ENCODE measurements around the gene ZFYVE28.

ZFYVE28 gene

GRCh38 chr4:2262145-2262943 is 156.1 kb downstream of the ZFYVE28 start:
- TF ChIP-seq TAF1 (IDR thresholded peaks at IDR 0.05; ENCODE audit: borderline replicate concordance, insufficient read depth, low read length) (peak; percentile 58; the same call in 1 of the 2 replicates), SIN3A (IDR thresholded peaks at IDR 0.05; ENCODE audit: borderline replicate concordance, insufficient read depth, low read length) (no peak), POLR2AphosphoS5 (IDR thresholded peaks at IDR 0.05; ENCODE audit: low read depth, low read length) (peak; percentile 90), FOXP2 (optimal IDR thresholded peaks at IDR 0.05; ENCODE audit: borderline replicate concordance, extremely low read depth, extremely low read length, insufficient read depth) (no peak)
- TF ChIP-seq, protein P1, sequence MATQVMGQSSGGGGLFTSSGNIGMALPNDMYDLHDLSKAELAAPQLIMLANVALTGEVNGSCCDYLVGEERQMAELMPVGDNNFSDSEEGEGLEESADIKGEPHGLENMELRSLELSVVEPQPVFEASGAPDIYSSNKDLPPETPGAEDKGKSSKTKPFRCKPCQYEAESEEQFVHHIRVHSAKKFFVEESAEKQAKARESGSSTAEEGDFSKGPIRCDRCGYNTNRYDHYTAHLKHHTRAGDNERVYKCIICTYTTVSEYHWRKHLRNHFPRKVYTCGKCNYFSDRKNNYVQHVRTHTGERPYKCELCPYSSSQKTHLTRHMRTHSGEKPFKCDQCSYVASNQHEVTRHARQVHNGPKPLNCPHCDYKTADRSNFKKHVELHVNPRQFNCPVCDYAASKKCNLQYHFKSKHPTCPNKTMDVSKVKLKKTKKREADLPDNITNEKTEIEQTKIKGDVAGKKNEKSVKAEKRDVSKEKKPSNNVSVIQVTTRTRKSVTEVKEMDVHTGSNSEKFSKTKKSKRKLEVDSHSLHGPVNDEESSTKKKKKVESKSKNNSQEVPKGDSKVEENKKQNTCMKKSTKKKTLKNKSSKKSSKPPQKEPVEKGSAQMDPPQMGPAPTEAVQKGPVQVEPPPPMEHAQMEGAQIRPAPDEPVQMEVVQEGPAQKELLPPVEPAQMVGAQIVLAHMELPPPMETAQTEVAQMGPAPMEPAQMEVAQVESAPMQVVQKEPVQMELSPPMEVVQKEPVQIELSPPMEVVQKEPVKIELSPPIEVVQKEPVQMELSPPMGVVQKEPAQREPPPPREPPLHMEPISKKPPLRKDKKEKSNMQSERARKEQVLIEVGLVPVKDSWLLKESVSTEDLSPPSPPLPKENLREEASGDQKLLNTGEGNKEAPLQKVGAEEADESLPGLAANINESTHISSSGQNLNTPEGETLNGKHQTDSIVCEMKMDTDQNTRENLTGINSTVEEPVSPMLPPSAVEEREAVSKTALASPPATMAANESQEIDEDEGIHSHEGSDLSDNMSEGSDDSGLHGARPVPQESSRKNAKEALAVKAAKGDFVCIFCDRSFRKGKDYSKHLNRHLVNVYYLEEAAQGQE (IDR thresholded peaks at IDR 0.05; ENCODE audit: insufficient read depth in 1 of 2, low read depth in 2 of 2, low read length in 2 of 2): no peak

- TF ChIP-seq FOXP2 (optimal IDR thresholded peaks at IDR 0.05; ENCODE audit: borderline replicate concordance, extremely low read depth, extremely low read length, insufficient read depth) (no peak), POLR2AphosphoS5 (IDR thresholded peaks at IDR 0.05; ENCODE audit: low read depth, low read length) (no peak), TAF1 (IDR thresholded peaks at IDR 0.05; ENCODE audit: borderline replicate concordance, insufficient read depth, low read length) (no peak)
- TF ChIP-seq, protein P1 (IDR thresholded peaks at IDR 0.05; ENCODE audit: insufficient read depth in 1 of 2, low read depth in 2 of 2, low read length in 2 of 2): no peak
Measured at GRCh38 chr4:2261853-2262144, 156.6 kb downstream of the ZFYVE28 start, which contains the start of gene MXD4. TSS of gene MXD4 (minus strand) at chr4:2262109. CDS start at chr4:2261980, 129 bp downstream.

DNA sequence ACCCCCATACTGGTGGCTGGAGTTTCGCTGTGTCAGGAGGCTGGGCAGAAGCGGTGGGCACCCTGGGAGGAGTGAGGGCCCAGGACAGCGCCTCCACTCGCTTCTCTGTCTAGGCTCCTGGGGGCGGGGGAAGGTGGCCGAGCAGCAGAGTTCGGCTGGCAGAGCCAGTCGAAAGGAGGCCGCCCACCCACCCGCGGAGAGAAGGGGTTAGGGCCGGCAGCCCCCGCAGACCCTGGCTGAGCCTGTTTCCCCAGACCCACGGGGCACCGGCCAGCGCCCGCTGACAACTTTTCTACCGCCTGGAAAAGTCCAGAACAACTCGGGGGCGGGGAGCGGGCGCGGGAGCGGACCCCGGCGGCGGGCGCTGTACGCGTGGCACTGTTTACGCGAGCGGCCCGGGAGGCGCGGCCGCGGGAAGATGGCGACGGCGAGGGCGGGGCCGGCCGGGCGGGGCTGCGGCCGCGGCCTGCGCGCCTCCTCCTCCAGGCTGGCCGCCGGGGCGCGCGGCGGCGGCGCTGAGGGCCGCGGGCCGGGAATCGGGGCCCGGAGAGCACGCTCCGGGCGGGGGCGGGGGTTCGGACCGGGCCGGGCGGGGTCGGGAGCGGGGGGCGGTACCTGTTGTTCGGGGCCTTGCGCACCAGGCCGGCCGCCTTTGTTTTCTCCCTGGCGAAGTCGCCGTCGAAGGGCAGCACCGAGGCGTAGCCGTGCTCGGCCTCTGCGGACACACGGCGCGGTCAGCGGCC is 157.2 kb downstream of the ZFYVE28 start:
- TF ChIP-seq TAF1 (IDR thresholded peaks at IDR 0.05; ENCODE audit: borderline replicate concordance, insufficient read depth, low read length) (no peak), SIN3A (IDR thresholded peaks at IDR 0.05; ENCODE audit: borderline replicate concordance, insufficient read depth, low read length) (peak; percentile 68; the same call in 1 of the 2 replicates)

DNA sequence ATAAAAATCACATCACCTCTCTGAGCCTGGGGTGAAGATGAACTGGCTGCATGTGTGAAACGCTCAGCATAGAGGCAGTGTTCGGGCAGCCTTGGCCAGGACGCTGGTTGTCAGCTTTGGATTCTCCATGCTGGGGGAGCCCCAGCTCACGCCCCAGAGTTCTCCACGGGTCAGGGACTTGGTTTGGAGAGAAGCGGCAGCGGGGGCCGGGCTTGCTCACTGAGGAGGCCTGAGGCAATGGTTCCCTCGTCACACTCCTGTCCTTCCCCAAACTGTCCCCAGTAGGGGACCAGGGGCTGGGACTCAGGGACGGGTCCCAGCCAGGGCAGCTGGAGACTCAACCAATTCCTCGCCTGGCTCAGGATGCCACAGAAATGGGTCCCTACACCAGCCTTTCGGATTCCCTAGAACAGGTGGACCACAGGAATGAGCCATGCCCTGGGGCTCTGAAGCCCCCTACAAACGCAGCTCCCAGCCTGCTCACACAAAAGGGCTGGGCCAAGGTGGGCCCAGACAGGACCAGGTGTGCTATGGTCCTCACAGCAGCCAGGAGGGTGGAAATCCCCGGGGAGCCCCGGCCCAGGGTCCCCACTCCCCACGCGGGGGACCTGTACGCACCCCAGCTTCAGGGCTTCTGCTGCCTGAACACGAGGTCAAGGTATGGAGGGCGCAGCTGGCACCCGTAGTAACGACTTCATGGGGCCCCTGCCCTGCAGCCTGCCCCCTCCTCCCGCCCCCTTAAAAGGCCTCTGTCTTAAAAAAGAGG is 157.9 kb downstream of the ZFYVE28 start:
- TF ChIP-seq POLR2AphosphoS5 (IDR thresholded peaks at IDR 0.05; ENCODE audit: low read depth, low read length) (no peak), FOXP2 (optimal IDR thresholded peaks at IDR 0.05; ENCODE audit: borderline replicate concordance, extremely low read depth, extremely low read length, insufficient read depth) (no peak), SIN3A (IDR thresholded peaks at IDR 0.05; ENCODE audit: borderline replicate concordance, insufficient read depth, low read length) (no peak), TAF1 (IDR thresholded peaks at IDR 0.05; ENCODE audit: borderline replicate concordance, insufficient read depth, low read length) (no peak)
- TF ChIP-seq, protein P1 (IDR thresholded peaks at IDR 0.05; ENCODE audit: insufficient read depth in 1 of 2, low read depth in 2 of 2, low read length in 2 of 2): no peak

GRCh38 chr4:2259541-2260343 is 158.7 kb downstream of the ZFYVE28 start:
- TF ChIP-seq, protein P1 (IDR thresholded peaks at IDR 0.05; ENCODE audit: insufficient read depth in 1 of 2, low read depth in 2 of 2, low read length in 2 of 2): no peak
- TF ChIP-seq TAF1 (IDR thresholded peaks at IDR 0.05; ENCODE audit: borderline replicate concordance, insufficient read depth, low read length): no peak
- no peak for TF ChIP-seq POLR2AphosphoS5 (IDR thresholded peaks at IDR 0.05; ENCODE audit: low read depth, low read length)
- no peak for TF ChIP-seq SIN3A (IDR thresholded peaks at IDR 0.05; ENCODE audit: borderline replicate concordance, insufficient read depth, low read length)
- no peak for TF ChIP-seq FOXP2 (optimal IDR thresholded peaks at IDR 0.05; ENCODE audit: borderline replicate concordance, extremely low read depth, extremely low read length, insufficient read depth)
